ENCODE results near the gene TGM4. TPM values are rescaled to one million over a fixed set of nuclear protein-coding genes. Genes with fewer than 3 reads are reported as not detected.

TGM4 gene
- total and polyA plus RNA-seq, 9 donors, result not detected

GRCh38 chr3:44918087-44918486 is 43.7 kb downstream of the TGM4 start:
- 90 to 94% (median 92%) methylated on average over 12 of the region's 12 CpGs for WGBS, 3 donors
- H3K36me3 ChIP-seq, result no peaks in the 10 kb centered on the region

DNA sequence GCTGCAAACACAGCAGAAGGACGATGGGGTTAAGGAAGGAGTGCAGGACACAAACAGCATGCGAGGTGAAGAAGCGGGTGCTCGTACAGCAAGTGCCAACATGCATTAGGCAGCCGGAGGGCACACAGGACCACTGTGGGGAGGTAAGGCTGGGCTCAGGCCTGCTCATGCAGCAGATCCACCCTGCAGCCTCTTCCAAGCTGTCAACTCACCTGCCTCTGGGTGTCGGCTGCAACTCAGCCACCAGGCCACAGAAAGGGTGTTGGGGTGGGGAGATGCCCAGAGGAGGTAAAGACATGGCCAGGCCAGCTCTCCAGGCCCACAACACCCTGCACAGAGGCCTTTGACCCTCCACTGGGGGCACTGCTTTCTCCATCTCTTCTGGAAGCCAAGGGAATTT is 44.2 kb downstream of the TGM4 start:
- Histone ChIP-seq H3K9me3 (no peaks in the 10 kb centered on the region), H3K4me1 (ENCODE audit: insufficient read depth) (no peaks in the 10 kb centered on the region), H3K4me3 (no peak overlapping the region), H3K27ac (no peak overlapping the region), H3K27me3 (no peaks in the 10 kb centered on the region), H3K36me3 (no peaks in the 10 kb centered on the region)
- intact Hi-C loops (cut with DNase I), result no loop called here
- 84 to 90% (median 90%) methylated on average over 6 of the region's 6 CpGs for WGBS, 3 donors
- DNase-seq, result no peak
- no peak for TF ChIP-seq EP300 (IDR thresholded peaks at IDR 0.05)

More at GRCh38 chr3:44918087-44918486, 43.7 kb downstream of the TGM4 start:
- Histone ChIP-seq H3K4me1 (ENCODE audit: insufficient read depth) (no peaks in the 10 kb centered on the region), H3K27me3 (no peaks in the 10 kb centered on the region), H3K4me3 (no peak overlapping the region), H3K27ac (no peak overlapping the region), H3K9me3 (no peaks in the 10 kb centered on the region)
- intact Hi-C loops (cut with DNase I), result no loop called here
- TF ChIP-seq, protein P1, sequence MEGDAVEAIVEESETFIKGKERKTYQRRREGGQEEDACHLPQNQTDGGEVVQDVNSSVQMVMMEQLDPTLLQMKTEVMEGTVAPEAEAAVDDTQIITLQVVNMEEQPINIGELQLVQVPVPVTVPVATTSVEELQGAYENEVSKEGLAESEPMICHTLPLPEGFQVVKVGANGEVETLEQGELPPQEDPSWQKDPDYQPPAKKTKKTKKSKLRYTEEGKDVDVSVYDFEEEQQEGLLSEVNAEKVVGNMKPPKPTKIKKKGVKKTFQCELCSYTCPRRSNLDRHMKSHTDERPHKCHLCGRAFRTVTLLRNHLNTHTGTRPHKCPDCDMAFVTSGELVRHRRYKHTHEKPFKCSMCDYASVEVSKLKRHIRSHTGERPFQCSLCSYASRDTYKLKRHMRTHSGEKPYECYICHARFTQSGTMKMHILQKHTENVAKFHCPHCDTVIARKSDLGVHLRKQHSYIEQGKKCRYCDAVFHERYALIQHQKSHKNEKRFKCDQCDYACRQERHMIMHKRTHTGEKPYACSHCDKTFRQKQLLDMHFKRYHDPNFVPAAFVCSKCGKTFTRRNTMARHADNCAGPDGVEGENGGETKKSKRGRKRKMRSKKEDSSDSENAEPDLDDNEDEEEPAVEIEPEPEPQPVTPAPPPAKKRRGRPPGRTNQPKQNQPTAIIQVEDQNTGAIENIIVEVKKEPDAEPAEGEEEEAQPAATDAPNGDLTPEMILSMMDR (IDR thresholded peaks at IDR 0.05), result no peak
- TF ChIP-seq POLR2A (IDR thresholded peaks at IDR 0.05) (no peak), EP300 (IDR thresholded peaks at IDR 0.05) (no peak)
- no peak for DNase-seq

DNA sequence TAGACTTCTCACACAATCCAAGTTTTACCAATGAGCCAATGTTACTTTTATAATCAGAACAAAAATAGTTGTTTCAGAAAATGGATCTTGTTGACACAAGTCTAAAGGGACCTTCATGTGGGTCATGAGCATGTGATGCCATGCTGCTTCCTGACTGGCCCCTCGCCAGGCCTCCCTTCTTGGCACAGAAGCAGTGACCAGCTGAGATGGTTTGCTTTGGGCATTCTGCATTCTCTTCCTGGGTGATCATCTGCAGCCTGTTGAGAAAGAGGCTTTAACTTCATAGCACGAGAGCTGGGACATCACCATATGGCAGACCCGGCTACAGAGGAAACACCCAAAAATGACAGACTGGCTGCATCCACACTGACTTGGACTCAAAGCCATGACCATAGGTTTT is 45.7 kb downstream of the TGM4 start:
- intact Hi-C loops (cut with DNase I), result no loop called here
- Histone ChIP-seq H3K27ac (no peak overlapping the region), H3K4me1 (ENCODE audit: insufficient read depth) (peaks cover 3% of the 10 kb centered on the region), H3K27me3 (no peaks in the 10 kb centered on the region), H3K9me3 (no peaks in the 10 kb centered on the region), H3K4me3 (no peak overlapping the region), H3K36me3 (no peaks in the 10 kb centered on the region)
- TF ChIP-seq POLR2A (IDR thresholded peaks at IDR 0.05) (no peak), EP300 (IDR thresholded peaks at IDR 0.05) (no peak)
- TF ChIP-seq, protein P1 (IDR thresholded peaks at IDR 0.05), result no peak
- 89 to 97% (median 95%) methylated on average over 3 of the region's 3 CpGs for WGBS, 3 donors
- DNase-seq, result no peak

GRCh38 chr3:44923632-44924456 is 49.4 kb downstream of the TGM4 start:
- TF ChIP-seq POLR2A (IDR thresholded peaks at IDR 0.05) (no peak), EP300 (IDR thresholded peaks at IDR 0.05) (no peak)
- TF ChIP-seq, protein P1 (IDR thresholded peaks at IDR 0.05), result no peak
- WGBS, 3 donors, result 45 to 52% (median 50%) methylated on average over 3 of the region's 3 CpGs
- no peaks in the 10 kb centered on the region for H3K36me3 ChIP-seq
- no peak for DNase-seq
- no peak overlapping the region for H3K4me3 ChIP-seq
- H3K4me1 ChIP-seq (ENCODE audit: insufficient read depth), result peaks cover 3% of the 10 kb centered on the region
- no peaks in the 10 kb centered on the region for H3K27me3 ChIP-seq
- no peak overlapping the region for H3K27ac ChIP-seq
- intact Hi-C loops (cut with DNase I), result no loop called here
- no peaks in the 10 kb centered on the region for H3K9me3 ChIP-seq

DNA sequence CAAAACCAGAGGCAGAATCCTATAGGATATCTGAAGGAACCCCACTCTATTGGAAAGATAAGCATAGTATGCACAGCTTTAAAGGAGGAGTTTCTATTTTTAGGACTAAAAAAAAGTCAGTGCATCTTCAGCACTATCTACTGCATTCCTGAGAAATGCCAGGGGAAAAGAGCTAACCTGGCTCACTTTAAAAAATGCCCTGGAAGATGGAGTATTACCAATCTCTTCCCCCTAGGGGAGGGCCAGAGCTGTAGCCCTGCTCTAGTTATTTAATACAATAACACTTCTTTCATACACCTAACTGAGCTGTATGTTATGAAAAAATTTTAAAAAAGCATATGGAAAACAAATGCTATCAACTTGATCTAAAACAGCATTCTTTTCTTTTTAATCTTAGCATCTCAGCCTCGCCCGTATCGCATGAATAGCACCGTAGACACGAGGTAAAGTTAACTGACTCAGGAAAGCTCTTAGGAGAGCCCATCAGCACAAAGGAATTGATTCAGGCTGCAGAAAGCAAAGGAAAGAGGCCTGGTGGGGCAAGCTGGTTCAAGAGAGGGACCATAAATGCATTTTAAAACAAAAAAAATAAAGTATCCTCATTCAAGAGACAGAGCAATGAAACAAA is 50.2 kb downstream of the TGM4 start:
- no peaks in the 10 kb centered on the region for H3K27me3 ChIP-seq
- intact Hi-C loops (cut with DNase I), result no loop called here
- 68 to 78% (median 74%) methylated on average over 5 of the region's 5 CpGs for WGBS, 3 donors
- TF ChIP-seq POLR2A (IDR thresholded peaks at IDR 0.05), result no peak
- no peak for TF ChIP-seq EP300 (IDR thresholded peaks at IDR 0.05)
- TF ChIP-seq, protein P1 (IDR thresholded peaks at IDR 0.05), result no peak
- no peak overlapping the region for H3K4me3 ChIP-seq
- no peak overlapping the region for H3K27ac ChIP-seq
- no peaks in the 10 kb centered on the region for H3K9me3 ChIP-seq
- peaks cover 3% of the 10 kb centered on the region for H3K4me1 ChIP-seq (ENCODE audit: insufficient read depth)
- no peak for DNase-seq
- H3K36me3 ChIP-seq, result no peaks in the 10 kb centered on the region

Data from ovary (tissue), 9 donors.